ENCODE results near the gene ATG16L2.
"Not testable (repeated sequence)": the region's sequence is repeated elsewhere in the genome, so short reads cannot be mapped to it uniquely, and the experiment has no call there.

Gene ATG16L2

GRCh38 chr11:72807792-72808191 is 6.4 kb upstream of the ATG16L2 start:
- no peak for DNase-seq (ENCODE audit: low read depth)
- no peak overlapping the region for H3K4me3 ChIP-seq (ENCODE audit: low read depth, low read length)
- TF ChIP-seq CTCF (conservative IDR thresholded peaks at IDR 0.05; ENCODE audit: low read depth, low read length) = no peak

GRCh38 chr11:72808331-72808798 is 5.8 kb upstream of the ATG16L2 start:
- DNase-seq (ENCODE audit: low read depth) = no peak
- no peak overlapping the region for H3K4me3 ChIP-seq (ENCODE audit: low read depth, low read length)
- no peak for TF ChIP-seq CTCF (conservative IDR thresholded peaks at IDR 0.05; ENCODE audit: low read depth, low read length)

- not testable (repeated sequence) for DNase-seq (ENCODE audit: low read depth); H3K4me3 ChIP-seq (ENCODE audit: low read depth, low read length)
These were observed 2.5 kb upstream of the ATG16L2 start for GRCh38 chr11:72811686-72812085.

GRCh38 chr11:72812604-72812966 is 1.6 kb upstream of the ATG16L2 start:
- H3K4me3 ChIP-seq (ENCODE audit: low read depth, low read length) = peak overlapping the region; percentile 93
- TF ChIP-seq CTCF (conservative IDR thresholded peaks at IDR 0.05; ENCODE audit: low read depth, low read length) = no peak
- DNase-seq (ENCODE audit: low read depth) = no peak

GRCh38 chr11:72812967-72813739 is 1.1 kb upstream of the ATG16L2 start:
- H3K4me3 ChIP-seq (ENCODE audit: low read depth, low read length) = peak overlapping the region; percentile 93
- TF ChIP-seq CTCF (conservative IDR thresholded peaks at IDR 0.05; ENCODE audit: low read depth, low read length) = peak; percentile 77
- DNase-seq (ENCODE audit: low read depth) = peak; percentile 64

GRCh38 chr11:72813740-72814285 is 398 bp upstream of the ATG16L2 start:
- peak; percentile 75 for DNase-seq (ENCODE audit: low read depth)
- TF ChIP-seq CTCF (conservative IDR thresholded peaks at IDR 0.05; ENCODE audit: low read depth, low read length) = no peak
- peak overlapping the region; percentile 93 for H3K4me3 ChIP-seq (ENCODE audit: low read depth, low read length)

- H3K4me3 ChIP-seq (ENCODE audit: low read depth, low read length) = peak overlapping the region; percentile 93
- TF ChIP-seq CTCF (conservative IDR thresholded peaks at IDR 0.05; ENCODE audit: low read depth, low read length) = no peak
- DNase-seq (ENCODE audit: low read depth) = no peak
These were observed 953 bp downstream of the ATG16L2 start for GRCh38 chr11:72815110-72815618.
